Measurements from ENCODE around the gene DLGAP1.
A peak's percentile ranks its signal among the peaks of the same experiment; 100 is the strongest.

Gene DLGAP1

GRCh38 chr18:3885209-3885792 is 569.8 kb downstream of the DLGAP1 start:
- DNase-seq: no peak

GRCh38 chr18:3879836-3880120 is 575.3 kb downstream of the DLGAP1 start:
- DNase-seq: no peak

- DNase-seq: no peak
Measured at GRCh38 chr18:3879114-3879835, 575.8 kb downstream of the DLGAP1 start.

GRCh38 chr18:3878401-3878800 is 576.7 kb downstream of the DLGAP1 start:
- no peak for DNase-seq

- DNase-seq: no peak
Measured at GRCh38 chr18:3877678-3878077, 577.4 kb downstream of the DLGAP1 start.

GRCh38 chr18:3875961-3876360 is 579.1 kb downstream of the DLGAP1 start:
- no peak for DNase-seq

- no peak for DNase-seq
Measured at GRCh38 chr18:3875376-3875775, 579.7 kb downstream of the DLGAP1 start.

- no peak for DNase-seq
Measured at GRCh38 chr18:3874581-3874980, 580.5 kb downstream of the DLGAP1 start.

- peak; percentile 79 for DNase-seq
Measured at GRCh38 chr18:3874125-3874524, 581.0 kb downstream of the DLGAP1 start.

GRCh38 chr18:3873698-3874097 is 581.4 kb downstream of the DLGAP1 start:
- DNase-seq: peak; percentile 83

GRCh38 chr18:3873211-3873610 is 581.9 kb downstream of the DLGAP1 start:
- no peak for DNase-seq

GRCh38 chr18:3872641-3873040 is 582.5 kb downstream of the DLGAP1 start:
- no peak for DNase-seq

- no peak for DNase-seq
Measured at GRCh38 chr18:3871687-3872086, 583.4 kb downstream of the DLGAP1 start.

GRCh38 chr18:3870914-3871313 is 584.2 kb downstream of the DLGAP1 start:
- DNase-seq: no peak

- DNase-seq: peak; percentile 30
Measured at GRCh38 chr18:3869848-3870247, 585.3 kb downstream of the DLGAP1 start.

- no peak for DNase-seq
Measured at GRCh38 chr18:3867864-3868311, 587.2 kb downstream of the DLGAP1 start.

- DNase-seq: no peak
Measured at GRCh38 chr18:3867236-3867635, 587.9 kb downstream of the DLGAP1 start.

- no peak for DNase-seq
Measured at GRCh38 chr18:3864669-3865298, 590.3 kb downstream of the DLGAP1 start.

- no peak for DNase-seq
Measured at GRCh38 chr18:3863593-3863992, 591.5 kb downstream of the DLGAP1 start.

GRCh38 chr18:3863006-3863405 is 592.1 kb downstream of the DLGAP1 start:
- no peak for DNase-seq

- DNase-seq: no peak
Measured at GRCh38 chr18:3861495-3861894, 593.6 kb downstream of the DLGAP1 start.

GRCh38 chr18:3857544-3857943 is 597.6 kb downstream of the DLGAP1 start:
- no peak for DNase-seq

- no peak for DNase-seq
Measured at GRCh38 chr18:3855966-3856365, 599.1 kb downstream of the DLGAP1 start.

GRCh38 chr18:3852321-3852720 is 602.8 kb downstream of the DLGAP1 start:
- no peak for DNase-seq

- no peak for DNase-seq
Measured at GRCh38 chr18:3851159-3851558, 603.9 kb downstream of the DLGAP1 start.
